ENCODE measurements around the gene TXNRD1.

- TF ChIP-seq, protein P1, sequence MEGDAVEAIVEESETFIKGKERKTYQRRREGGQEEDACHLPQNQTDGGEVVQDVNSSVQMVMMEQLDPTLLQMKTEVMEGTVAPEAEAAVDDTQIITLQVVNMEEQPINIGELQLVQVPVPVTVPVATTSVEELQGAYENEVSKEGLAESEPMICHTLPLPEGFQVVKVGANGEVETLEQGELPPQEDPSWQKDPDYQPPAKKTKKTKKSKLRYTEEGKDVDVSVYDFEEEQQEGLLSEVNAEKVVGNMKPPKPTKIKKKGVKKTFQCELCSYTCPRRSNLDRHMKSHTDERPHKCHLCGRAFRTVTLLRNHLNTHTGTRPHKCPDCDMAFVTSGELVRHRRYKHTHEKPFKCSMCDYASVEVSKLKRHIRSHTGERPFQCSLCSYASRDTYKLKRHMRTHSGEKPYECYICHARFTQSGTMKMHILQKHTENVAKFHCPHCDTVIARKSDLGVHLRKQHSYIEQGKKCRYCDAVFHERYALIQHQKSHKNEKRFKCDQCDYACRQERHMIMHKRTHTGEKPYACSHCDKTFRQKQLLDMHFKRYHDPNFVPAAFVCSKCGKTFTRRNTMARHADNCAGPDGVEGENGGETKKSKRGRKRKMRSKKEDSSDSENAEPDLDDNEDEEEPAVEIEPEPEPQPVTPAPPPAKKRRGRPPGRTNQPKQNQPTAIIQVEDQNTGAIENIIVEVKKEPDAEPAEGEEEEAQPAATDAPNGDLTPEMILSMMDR (IDR thresholded peaks at IDR 0.05), result no peak
- no peak for TF ChIP-seq POLR2A (IDR thresholded peaks at IDR 0.05)
These were observed 32.8 kb upstream of the TXNRD1 start for GRCh38 chr12:104182621-104183378.

All from uterus (tissue), 2 donors.